Transverse colon (tissue), 4 donors: ENCODE results near the gene AKAP6. TPM values are rescaled to one million over a fixed set of nuclear protein-coding genes. Genes with fewer than 3 reads are reported as not detected.

Experiments used
- DNase-seq: peaks from one replicate; pipeline ENCODE4 v3.0.0-alpha.2; 2019
- H3K27ac ChIP-seq, 4 donors: fragments of 200-600 bp; sonication (generic); 2 replicates each; pipeline ENCODE4 v1.5.1; 2016 to 2018; ENCODE audit warnings: inconsistent platforms in 4 of 4
- H3K27me3 ChIP-seq: fragments of 200-600 bp; sonication (generic); 2 replicates; pipeline ENCODE4 v1.5.1; 2017; ENCODE audit warnings: inconsistent platforms
- H3K36me3 ChIP-seq, 4 donors: fragments of 200-600 bp; sonication (generic); 2 replicates each; pipeline ENCODE4 v1.5.1; 2017 to 2019; ENCODE audit warnings: inconsistent platforms in 4 of 4
- H3K4me1 ChIP-seq, 4 donors: fragments of 200-600 bp; sonication (generic); 2 replicates each; pipeline ENCODE4 v1.5.1; 2017 to 2020; ENCODE audit warnings: inconsistent platforms in 4 of 4
- H3K4me3 ChIP-seq, 4 donors: fragments of 200-600 bp; sonication (generic); 1 replicate in 1 of 4; 2 replicates in 3 of 4; pipeline versions ENCODE4 v1.5.1 to v1.6.1; 2017 to 2019; ENCODE audit warnings: inconsistent platforms in 4 of 4
- H3K9me3 ChIP-seq, 2 donors: fragments of 200-600 bp; sonication (generic); 2 replicates each; pipeline ENCODE4 v1.5.1; 2017 to 2019; ENCODE audit warnings: inconsistent platforms in 2 of 2
- CTCF ChIP-seq, 5 experiments: fragments of 200-600 bp in 3 of 5; fragments of 450-650 bp in 2 of 5; sonication (generic) in 3 of 5; IDR thresholded peaks; 1 replicate in 2 of 5; 2 replicates in 3 of 5; pipeline ENCODE4 v1.5.1; 2016 to 2017; ENCODE audit warnings: antibody characterized with exemption in 5 of 5, inconsistent platforms in 3 of 5, mild to moderate bottlenecking in 2 of 5, moderate library complexity in 1 of 5
- EP300 ChIP-seq: sonication (generic); formaldehyde crosslinking; IDR thresholded peaks from one replicate; pipeline ENCODE4 v1.6.1; 2017; ENCODE audit warnings: antibody characterized with exemption, low read depth
- POLR2A ChIP-seq: fragments of 450-650 bp; IDR thresholded peaks from one replicate; pipeline ENCODE4 v1.6.1; 2016; ENCODE audit warnings: antibody characterized with exemption, mild to moderate bottlenecking, moderate library complexity
- POLR2AphosphoS5 ChIP-seq, 3 donors: sonication (generic); formaldehyde crosslinking; IDR thresholded peaks; one replicate each; pipeline ENCODE4 v1.6.1; 2016; ENCODE audit warnings: antibody characterized with exemption in 3 of 3
- WGBS, 2 donors: methylation state at CpG; one replicate each; pipeline ENCODE4 v1.1.5; 2018; ENCODE audit warnings: low coverage in 1 of 2; 5-methylcytosine and 5-hydroxymethylcytosine counted together
- in situ Hi-C, 4 donors: fragments of 200-750 bp; cut with MboI; loops; one replicate each; pipeline versions ENCODE4 v1.15.0 to v1.15.1; 2017; ENCODE audit warnings: low sequenced_read_pairs in 3 of 4, low pct_ligation_motif_present in 1 of 4, low pct_unique_long_range_greater_than_20kb in 1 of 4
- intact Hi-C: fragments of 100-400 bp; cut with DNase I; formaldehyde crosslinking; loops from one replicate; pipeline ENCODE4 v1.15.1; 2023; ENCODE audit warnings: low total_unique reads
- total RNA-seq, 4 donors: library from RNA; depleted of rRNA; stranded (reverse); fragments of >200 nt; gene quantifications; one replicate each; pipeline ENCODE4 v1.1.0, GENCODE V29; 2016

The AKAP6 gene
- total RNA-seq, 4 donors from 2014 or later = 6.3 to 16.7 (median 9.7) TPM

- Histone ChIP-seq H3K27me3 (no peaks in the 10 kb centered on the region), H3K4me1 (peaks cover 0 to 12% (median 4%) of the 10 kb centered on the region in 4 donors), H3K9me3 (no peaks in the 10 kb centered on the region), H3K4me3 (no peak overlapping the region), H3K36me3 (no peaks in the 10 kb centered on the region), H3K27ac (no peak overlapping the region)
- TF ChIP-seq EP300 = no peak
- TF ChIP-seq POLR2A = no peak
- TF ChIP-seq CTCF (IDR thresholded peaks at IDR 0.05) = no peak
- TF ChIP-seq POLR2AphosphoS5 (IDR thresholded peaks at IDR 0.05) = no peak
- 83 to 93% methylated on average over 2 to 3 of the region's 3 CpGs for WGBS, 2 donors
- intact Hi-C loops = no loop called here
- in situ Hi-C loops = loop anchor here in 1 of 4 donors (10.0 kb wide), 1 partner anchor 223 kb away; no protein-coding TSS in a partner anchor
- DNase-seq = no peak
Observed at GRCh38 chr14:32478050-32478449, 149.0 kb downstream of the AKAP6 start.

DNA sequence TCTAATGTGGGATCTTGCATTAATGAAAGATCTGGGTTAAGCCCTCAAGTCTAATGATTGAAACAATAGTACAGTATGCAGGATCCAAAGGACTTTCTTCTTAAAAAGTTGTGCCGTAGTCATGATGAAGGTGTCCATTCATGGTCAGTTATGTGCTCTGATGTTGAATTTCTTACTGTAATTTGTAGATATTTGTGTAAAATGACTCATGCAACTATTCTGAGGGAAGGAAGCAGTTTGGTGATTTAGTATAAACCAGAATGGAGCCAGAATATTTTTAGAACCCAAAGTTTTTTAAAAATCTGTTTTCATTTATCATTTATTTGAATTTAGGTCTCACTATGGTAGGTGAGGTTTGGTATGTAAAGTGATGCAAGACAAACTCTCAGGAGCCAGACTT lies 151.2 kb downstream of the AKAP6 start:
- Histone ChIP-seq H3K9me3 (no peaks in the 10 kb centered on the region), H3K4me1 (peaks cover 0 to 3% (median 0%) of the 10 kb centered on the region in 4 donors), H3K4me3 (no peak overlapping the region), H3K27ac (no peak overlapping the region), H3K36me3 (no peaks in the 10 kb centered on the region), H3K27me3 (no peaks in the 10 kb centered on the region)
- no peak for DNase-seq
- TF ChIP-seq EP300 = no peak
- in situ Hi-C loops (no loop called here), intact Hi-C loops (no loop called here)
- 83 to 86% methylated on average over 1 of the region's 1 CpG for WGBS, 2 donors

DNA sequence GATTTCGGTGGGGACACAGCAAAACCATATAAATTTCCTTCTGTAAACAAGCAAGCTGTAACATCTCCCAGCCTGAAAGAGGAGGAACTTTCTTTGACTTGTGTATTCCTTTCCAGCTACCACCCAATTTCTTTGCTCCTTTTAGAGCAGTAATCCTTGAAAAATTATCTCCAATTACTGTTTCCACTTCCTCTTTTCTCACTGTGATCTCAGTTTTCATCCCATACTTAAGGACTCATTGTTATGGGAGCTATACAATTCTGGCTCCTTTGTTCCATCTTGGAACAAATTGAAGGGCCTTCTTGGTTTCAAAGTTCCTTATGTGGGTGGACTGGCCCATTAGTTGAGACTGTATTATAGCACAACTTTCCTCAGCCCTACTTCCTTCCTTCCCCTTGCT lies 152.6 kb downstream of the AKAP6 start:
- H3K9me3 ChIP-seq = no peaks in the 10 kb centered on the region
- no peaks in the 10 kb centered on the region for H3K27me3 ChIP-seq
- 5 to 29% methylated on average over 1 of the region's 1 CpG for WGBS, 2 donors
- H3K27ac ChIP-seq = no peak overlapping the region
- no peak for TF ChIP-seq EP300
- in situ Hi-C loops (no loop called here), intact Hi-C loops (no loop called here)
- H3K4me1 ChIP-seq = peaks cover 0 to 3% (median 0%) of the 10 kb centered on the region in 4 donors
- H3K36me3 ChIP-seq = no peaks in the 10 kb centered on the region
- DNase-seq = no peak
- no peak overlapping the region for H3K4me3 ChIP-seq

- TF ChIP-seq CTCF (IDR thresholded peaks at IDR 0.05) = no peak
- no peak for TF ChIP-seq POLR2AphosphoS5 (IDR thresholded peaks at IDR 0.05)
- no peak for TF ChIP-seq POLR2A
- TF ChIP-seq EP300 = no peak
- Histone ChIP-seq H3K9me3 (no peaks in the 10 kb centered on the region), H3K27ac (no peak overlapping the region), H3K36me3 (no peaks in the 10 kb centered on the region), H3K27me3 (no peaks in the 10 kb centered on the region), H3K4me1 (peaks cover 0 to 3% (median 0%) of the 10 kb centered on the region in 4 donors), H3K4me3 (no peak overlapping the region)
- WGBS, 2 donors = 82 to 83% methylated on average over 3 of the region's 3 CpGs
- DNase-seq = no peak
- in situ Hi-C loops = no loop called here
- intact Hi-C loops = no loop called here
Observed at GRCh38 chr14:32491416-32492016, 162.4 kb downstream of the AKAP6 start.

DNA sequence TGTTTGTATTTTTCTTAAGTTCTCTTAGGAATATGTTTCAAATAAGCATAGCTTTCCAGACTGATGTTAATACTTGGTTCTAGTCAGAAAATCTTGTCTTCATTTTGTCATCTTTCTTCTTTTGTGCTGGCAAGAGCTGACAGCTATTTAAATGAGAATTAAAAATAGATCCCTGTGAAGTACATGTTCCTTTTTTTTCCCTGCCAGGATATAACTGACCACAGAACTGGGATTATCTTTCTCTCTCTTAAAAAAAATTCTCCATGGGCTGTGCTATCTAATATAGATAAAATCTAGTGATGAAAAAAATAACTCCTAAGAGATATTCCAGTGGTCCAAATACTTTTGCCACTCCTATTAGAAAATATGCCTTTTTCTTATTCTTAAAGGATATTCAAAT lies 163.4 kb downstream of the AKAP6 start:
- TF ChIP-seq POLR2AphosphoS5 (IDR thresholded peaks at IDR 0.05) = no peak
- TF ChIP-seq EP300 = no peak
- no peak for TF ChIP-seq POLR2A
- TF ChIP-seq CTCF (IDR thresholded peaks at IDR 0.05) = no peak
- intact Hi-C loops = no loop called here

More for the DNA sequence above, 163.4 kb downstream of the AKAP6 start:
- in situ Hi-C loops = no loop called here
- no peak overlapping the region for H3K27ac ChIP-seq
- peaks cover 0 to 3% (median 0%) of the 10 kb centered on the region in 4 donors for H3K4me1 ChIP-seq
- H3K9me3 ChIP-seq = no peaks in the 10 kb centered on the region
- no peak overlapping the region for H3K4me3 ChIP-seq
- no peaks in the 10 kb centered on the region for H3K36me3 ChIP-seq
- no peaks in the 10 kb centered on the region for H3K27me3 ChIP-seq
- DNase-seq = no peak
